K562 (cell line): ENCODE data around the gene ALDH3B2. TPM values are rescaled to one million over a fixed set of nuclear protein-coding genes. Genes with fewer than 3 reads are reported as not detected.

Experiments
- ATAC-seq: fragments of 200-7000 bp; cut with Tn5 transposase; 3 replicates; pipeline ENCODE4 v1.9.1; 2020; ENCODE audit warnings: moderate library complexity
- BruUV-seq: library from RNA; stranded (reverse); fragments of 400-500 nt; replicated peaks from 2 replicates; lab custom pipeline; 2021; lab: Mats Ljungman, UMichigan
- CTCF ChIA-PET: fragments of 300-600 bp; formaldehyde crosslinking; extraction: SDS; loops from one replicate; lab custom pipeline; 2021; ENCODE audit warnings: low intra/inter-chr PET ratio; lab: Yijun Ruan, JAX
- POLR2A ChIA-PET: fragments of 300-600, 350-650 bp; sonication (Branson Sonifier 250); formaldehyde crosslinking; extraction: SDS; loops from one replicate; lab custom pipeline; 2021; ENCODE audit warnings: antibody characterized with exemption, inconsistent platforms; lab: Yijun Ruan, JAX
- DNase-seq, 4 experiments: peaks; one replicate each; pipeline versions ENCODE4 v3.0.0 to v3.0.0-alpha.2; 2011 to 2018; ENCODE audit warnings: low spot score in 3 of 4, mixed read lengths in 3 of 4; ENCODE audit errors: extremely low read depth in 1 of 4
- FAIRE-seq: peaks from 2 replicates; lab custom pipeline; 2011; peaks lifted over from hg19 to GRCh38; lab: Jason Lieb, UNC
- H2AFZ ChIP-seq: 2 replicates; pipeline ENCODE4 v1.6.0; 2011; ENCODE audit warnings: low read depth, low read length, control low read depth, inconsistent platforms
- H3K27ac ChIP-seq: fragments of 200-600 bp; 3 replicates; pipeline ENCODE4 v1.8.0; 2011; ENCODE audit warnings: low read depth, mild to moderate bottlenecking, control low read depth, inconsistent platforms, low read length, moderate library complexity, mixed read lengths; ENCODE audit errors: extremely low read depth
- H3K27me3 ChIP-seq, 2 experiments: fragments of 300-600 bp in 1 of 2; 2 replicates in 1 of 2; 3 replicates in 1 of 2; pipeline versions ENCODE4 v1.6.0 to v1.8.0; 2011; ENCODE audit warnings: inconsistent platforms in 2 of 2, low read length in 2 of 2, mild to moderate bottlenecking in 1 of 2, mixed read lengths in 1 of 2, moderate library complexity in 1 of 2; ENCODE audit not compliant: control insufficient read depth in 2 of 2, insufficient read depth in 2 of 2
- H3K36me3 ChIP-seq: fragments of 300-600 bp; 3 replicates; pipeline ENCODE4 v1.8.0; 2011; ENCODE audit warnings: mild to moderate bottlenecking, low read length, inconsistent platforms; ENCODE audit not compliant: control insufficient read depth, insufficient read depth
- H3K4me1 ChIP-seq, 2 experiments: fragments of 200-600 bp in 1 of 2; replicated peaks in 1 of 2; 2 replicates in 1 of 2; 3 replicates in 1 of 2; pipeline versions ENCODE4 v1.5.1 to v1.8.0; 2011; ENCODE audit warnings: inconsistent platforms in 2 of 2, low read length in 2 of 2, mild to moderate bottlenecking in 1 of 2, mixed read lengths in 1 of 2, moderate library complexity in 1 of 2; ENCODE audit not compliant: control insufficient read depth in 2 of 2, insufficient read depth in 2 of 2
- H3K4me2 ChIP-seq: 2 replicates; pipeline ENCODE4 v1.6.1; 2011; ENCODE audit warnings: low read length, control low read depth, inconsistent platforms, mixed read lengths; ENCODE audit not compliant: insufficient read depth
- H3K4me3 ChIP-seq: fragments of 200-600 bp; sonication (generic), shearing (Covaris generic); 2 replicates; pipeline ENCODE4 v1.5.1; 2016; ENCODE audit warnings: control low read depth, inconsistent platforms
- H3K79me2 ChIP-seq: fragments of 200-600 bp; 3 replicates; pipeline ENCODE4 v1.8.0; 2011; ENCODE audit warnings: low read length, inconsistent platforms; ENCODE audit not compliant: control insufficient read depth, insufficient read depth
- H3K9ac ChIP-seq, 2 experiments: 2 replicates each; pipeline versions ENCODE4 v1.6.0 to v1.6.1; 2011; ENCODE audit warnings: low read depth in 2 of 2, low read length in 2 of 2, control low read depth in 1 of 2, inconsistent platforms in 1 of 2, mild to moderate bottlenecking in 1 of 2, mixed read lengths in 1 of 2; ENCODE audit not compliant: insufficient read depth in 1 of 2
- H3K9me1 ChIP-seq: one replicate; pipeline ENCODE4 v1.6.0; 2011; ENCODE audit warnings: inconsistent platforms, mild to moderate bottlenecking, low read length, moderate library complexity; ENCODE audit not compliant: control insufficient read depth, insufficient read depth
- H3K9me3 ChIP-seq: replicated peaks from 2 replicates; pipeline ENCODE4 v1.5.1; 2011; ENCODE audit warnings: low read depth, low read length, inconsistent platforms; ENCODE audit not compliant: control insufficient read depth, insufficient read depth
- H4K20me1 ChIP-seq: replicated peaks from 2 replicates; pipeline ENCODE4 v1.6.1; 2011; ENCODE audit warnings: low read length, inconsistent platforms, mixed read lengths; ENCODE audit not compliant: control insufficient read depth, insufficient read depth
- BCOR ChIP-seq: fragments of 450-650 bp; IDR thresholded peaks from 2 replicates; pipeline ENCODE4 v1.6.1; 2016
- CBX8 ChIP-seq: fragments of 200-600 bp; sonication (generic); IDR thresholded peaks from 2 replicates; pipeline ENCODE4 v1.6.1; 2012; ENCODE audit warnings: borderline replicate concordance, mixed run types, low read depth, mild to moderate bottlenecking, moderate library complexity, mixed read lengths, low read length, control low read depth, inconsistent platforms; ENCODE audit not compliant: poor library complexity, severe bottlenecking; ENCODE audit errors: extremely low read depth
- CEBPB ChIP-seq: fragments of 450-650 bp; IDR thresholded peaks from 2 replicates; pipeline ENCODE4 v1.6.1; 2016; ENCODE audit warnings: missing genetic modification characterization, missing compliant biosample characterization
- DACH1 ChIP-seq: fragments of 450-650 bp; IDR thresholded peaks from 2 replicates; pipeline ENCODE4 v1.6.1; 2018; ENCODE audit not compliant: partially characterized antibody
- DEAF1 ChIP-seq: fragments of 450-650 bp; formaldehyde crosslinking; IDR thresholded peaks from 2 replicates; pipeline ENCODE4 v1.4.0; 2020; ENCODE audit warnings: mild to moderate bottlenecking, moderate library complexity
- EGR1 ChIP-seq: fragments of 450-650 bp; conservative IDR thresholded peaks from 2 replicates; pipeline ENCODE4 v1.6.1; 2017; ENCODE audit warnings: mild to moderate bottlenecking
- JUNB ChIP-seq: fragments of 450-650 bp; formaldehyde crosslinking; conservative IDR thresholded peaks from 2 replicates; pipeline ENCODE4 v1.4.0; 2020; ENCODE audit warnings: mild to moderate bottlenecking
- KAT8 ChIP-seq: fragments of 450-650 bp; IDR thresholded peaks from 2 replicates; pipeline ENCODE4 v1.6.1; 2016; ENCODE audit warnings: low read depth, mild to moderate bottlenecking
- KDM1A ChIP-seq, 2 experiments: fragments of 450-650 bp; IDR thresholded peaks; 2 replicates each; pipeline ENCODE4 v1.6.1; 2016; ENCODE audit warnings: mild to moderate bottlenecking in 2 of 2
- MTA2 ChIP-seq: fragments of 450-650 bp; IDR thresholded peaks from 2 replicates; pipeline ENCODE4 v1.6.1; 2016; ENCODE audit warnings: low read depth
- NFIC ChIP-seq: fragments of 450-650 bp; IDR thresholded peaks from 2 replicates; pipeline ENCODE4 v1.6.1; 2017; ENCODE audit warnings: mild to moderate bottlenecking, inconsistent platforms
- RBM34 ChIP-seq: fragments of 200-400 bp; formaldehyde crosslinking; IDR thresholded peaks from 2 replicates; pipeline ENCODE4 v1.6.1; 2018; ENCODE audit warnings: low read length, borderline replicate concordance; ENCODE audit not compliant: insufficient read depth
- RCOR1 ChIP-seq, 2 experiments: IDR thresholded peaks; 2 replicates each; pipeline ENCODE4 v1.6.1; 2012; ENCODE audit warnings: low read depth in 2 of 2, low read length in 2 of 2, borderline replicate concordance in 1 of 2, improper control_type of control experiment in 1 of 2
- SMARCA5 ChIP-seq: fragments of 450-650 bp; IDR thresholded peaks from 2 replicates; pipeline ENCODE4 v1.6.1; 2016
- SRSF9 ChIP-seq: fragments of 200-400 bp; formaldehyde crosslinking; IDR thresholded peaks from 2 replicates; pipeline ENCODE4 v1.6.1; 2017; ENCODE audit warnings: low read depth, low read length, borderline replicate concordance
- TRIM28 ChIP-seq: fragments of 450-650 bp; IDR thresholded peaks from 2 replicates; pipeline ENCODE4 v1.6.1; 2017
- ZBED1 ChIP-seq: IDR thresholded peaks from 2 replicates; pipeline ENCODE4 v1.6.1; 2014
- ZC3H11A ChIP-seq: IDR thresholded peaks from 2 replicates; pipeline ENCODE4 v1.6.1; 2012; ENCODE audit warnings: low read depth, low read length, improper control_type of control experiment
- ZFP36 ChIP-seq: fragments of 150-350 bp; IDR thresholded peaks from 2 replicates; pipeline ENCODE4 v1.6.1; 2018; ENCODE audit warnings: low read length, low read depth; ENCODE audit not compliant: partially characterized antibody
- ZNF239 ChIP-seq: fragments of 250-450 bp; sonication (Bioruptor Pico); IDR thresholded peaks from 2 replicates; pipeline ENCODE4 v1.4.0; 2020; ENCODE audit warnings: mild to moderate bottlenecking
- ZNF561 ChIP-seq: fragments of 450-650 bp; formaldehyde crosslinking; conservative IDR thresholded peaks from 2 replicates; pipeline ENCODE4 v1.4.0; 2020; ENCODE audit warnings: mild to moderate bottlenecking, moderate library complexity
- WGBS: fragments of 100-300 bp; shearing (Covaris generic); methylation state at CpG from one replicate; pipeline ENCODE4 v1.1.6; 2016; ENCODE audit warnings: low coverage, mixed read lengths; ENCODE audit not compliant: insufficient coverage; ENCODE audit errors: missing lambda C conversion rate; 5-methylcytosine and 5-hydroxymethylcytosine counted together
- in situ Hi-C: fragments of 300-500 bp; cut with MboI; formaldehyde crosslinking; loops from 4 replicates; pipeline ENCODE4 v1.15.0; 2018; ENCODE audit warnings: inconsistent platforms, mixed read lengths
- intact Hi-C: fragments of 100-400 bp; cut with micrococcal nuclease; formaldehyde crosslinking; loops from 2 replicates; pipeline ENCODE4 v1.14.2; 2022
- polyA plus RNA-seq, 8 experiments: library from polyadenylated mRNA; depleted of rRNA in 4 of 8; stranded (reverse) in 5 of 8; unstranded in 3 of 8; fragments of >200 nt; fragmentation: Nextera tagmentation in 2 of 8; fragmentation: Illumina TruSeq in 1 of 8; extraction: Ambion mirVana in 2 of 8; extraction: Trizol in 1 of 8; gene quantifications; 2 replicates each; pipeline versions ENCODE4 v1.2.1 to v1.2.3, GENCODE V29; 2011 to 2014; ENCODE audit warnings: inconsistent platforms in 1 of 8, missing spikeins in 1 of 8
- total RNA-seq, 7 experiments: library from RNA; depleted of rRNA in 6 of 7; stranded (reverse); fragments of >200 nt in 6 of 7; fragmentation: Illumina TruSeq in 2 of 7; extraction: Trizol in 2 of 7; gene quantifications; 2 replicates each; pipeline versions ENCODE4 v1.2.1 to v1.2.3, GENCODE V29; 2011 to 2021; ENCODE audit warnings: low replicate concordance in 1 of 7

Gene ALDH3B2
- total and polyA plus RNA-seq, 9 of the 15 experiments (the other 6 are each of a cell fraction or from before 2014, with no cell fraction given): not detected

GRCh38 chr11:67636962-67637361 lies 37.5 kb downstream of the ALDH3B2 start:
- WGBS: 32% methylated on average over 6 of the region's 6 CpGs
- POLR2A ChIA-PET: no interaction called here

GRCh38 chr11:67635231-67635521 lies 39.2 kb downstream of the ALDH3B2 start:
- H3K4me3 ChIP-seq: no peak overlapping the region
- H2AFZ ChIP-seq: no peak overlapping the region
- ChIA-PET CTCF (no interaction called here), POLR2A (no interaction called here)
- H3K27ac ChIP-seq: no peak overlapping the region
- H3K36me3 ChIP-seq: no peaks in the 10 kb centered on the region
- BruUV-seq: no TSS peak
- intact Hi-C loops (no loop called here), in situ Hi-C loops (no loop called here)
- no peak for DNase-seq
- no peak for FAIRE-seq
- ATAC-seq: no peak
- no peaks in the 10 kb centered on the region for H3K9me3 ChIP-seq
- H3K27me3 ChIP-seq: peaks cover 0 to 7% of the 10 kb centered on the region in 2 experiments; a peak in 2 of 5 replicates
- no peaks in the 10 kb centered on the region for H3K79me2 ChIP-seq
- no peaks in the 10 kb centered on the region for H3K9me1 ChIP-seq
- no peak overlapping the region for H3K9ac ChIP-seq
- WGBS: 11% methylated on average over 3 of the region's 4 CpGs
- H3K4me1 ChIP-seq: peaks cover 10 to 60% of the 10 kb centered on the region in 2 experiments; a peak in 4 of 5 replicates
- H4K20me1 ChIP-seq: no peaks in the 10 kb centered on the region
- no peak overlapping the region for H3K4me2 ChIP-seq
- TF ChIP-seq SMARCA5 (peak; percentile 85), KDM1A (IDR thresholded peaks at IDR 0.05) (peak; percentile 56 to 74), EGR1 (no peak), DEAF1 (CRISPR knock-in tag) (no peak), ZNF239 (no peak), DACH1 (no peak), KAT8 (no peak), CBX8 (no peak), ZFP36 (peak; percentile 99), TRIM28 (no peak), RBM34 (no peak), ZBED1 (no peak), RCOR1 (IDR thresholded peaks at IDR 0.05; ENCODE audit: borderline replicate concordance in 1 of 2, low read depth in 2 of 2, low read length in 2 of 2) (peak in 1 of 2 experiments; percentile 40; a peak in 1 of 4 replicates), JUNB (no peak), MTA2 (no peak), BCOR (peak; percentile 92), ZNF561 (CRISPR knock-in tag) (no peak), SRSF9 (no peak)

More at GRCh38 chr11:67636962-67637361, 37.5 kb downstream of the ALDH3B2 start:
- CTCF ChIA-PET: no interaction called here
- TF ChIP-seq CEBPB (tag): peak; percentile 59
- no peak for TF ChIP-seq NFIC
- TF ChIP-seq ZC3H11A: no peak
- TF ChIP-seq, all 486 proteins: peak for 1
- H4K20me1 ChIP-seq: no peaks in the 10 kb centered on the region
- H2AFZ ChIP-seq: no peak overlapping the region; the same call in 1 of the 2 replicates
- H3K4me3 ChIP-seq: no peak overlapping the region
- no peaks in the 10 kb centered on the region for H3K9me1 ChIP-seq
- intact Hi-C loops (no loop called here), in situ Hi-C loops (no loop called here)
- DNase-seq: no peak
- H3K9me3 ChIP-seq: no peaks in the 10 kb centered on the region
- no peaks in the 10 kb centered on the region for H3K79me2 ChIP-seq
- ATAC-seq: no peak
- no peak overlapping the region for H3K4me2 ChIP-seq
- H3K4me1 ChIP-seq: peaks cover 0 to 56% of the 10 kb centered on the region in 2 experiments; a peak in 3 of 5 replicates
- no peak overlapping the region for H3K27ac ChIP-seq
- FAIRE-seq: peak; percentile 35
- peaks cover 0 to 18% of the 10 kb centered on the region in 2 experiments; a peak in 2 of 5 replicates for H3K27me3 ChIP-seq
- no TSS peak for BruUV-seq
- H3K9ac ChIP-seq: no peak overlapping the region
- no peaks in the 10 kb centered on the region for H3K36me3 ChIP-seq
